PC-3 (cell line): Measurements from ENCODE around the gene SPTBN2. TPM values are rescaled to one million over a fixed set of nuclear protein-coding genes. Genes with fewer than 3 reads are reported as not detected.

ENCODE experiments used
- ATAC-seq: fragments of 200-7000 bp; cut with Tn5 transposase; 2 replicates; pipeline ENCODE4 v1.9.1; 2020; ENCODE audit warnings: mild to moderate bottlenecking, moderate library complexity
- BruUV-seq: library from RNA; stranded (reverse); fragments of 400-500 nt; replicated peaks from 2 replicates; lab custom pipeline; 2021; lab: Mats Ljungman, UMichigan
- CTCF ChIA-PET: fragments of 300-600 bp; sonication (Branson Sonifier 250); formaldehyde crosslinking; loops from one replicate; lab custom pipeline; 2022; ENCODE audit warnings: antibody characterized with exemption; lab: Charles Lee
- POLR2A ChIA-PET: fragments of 300-600 bp; sonication (Branson Sonifier 250); formaldehyde crosslinking; loops from one replicate; lab custom pipeline; 2022; ENCODE audit warnings: antibody characterized with exemption; ENCODE audit not compliant: unreplicated experiment; lab: Charles Lee
- DNase-seq: peaks from one replicate; pipeline ENCODE4 v3.0.0-alpha.2; 2015
- H2AFZ ChIP-seq: fragments of 300-600 bp; sonication (generic); 2 replicates; pipeline ENCODE4 v1.6.0; 2016; ENCODE audit warnings: antibody characterized with exemption, low read length
- H3F3A ChIP-seq: fragments of 300-600 bp; sonication (generic); one replicate; pipeline ENCODE4 v1.6.0; 2017; ENCODE audit warnings: antibody characterized with exemption, low read length, control low read depth, mild to moderate bottlenecking; ENCODE audit not compliant: unreplicated experiment
- H3K27ac ChIP-seq: fragments of 300-600 bp; sonication (generic); 2 replicates; pipeline ENCODE4 v1.5.1; 2016; ENCODE audit warnings: mild to moderate bottlenecking, low read length
- H3K27me3 ChIP-seq: fragments of 300-600 bp; sonication (generic); 2 replicates; pipeline ENCODE4 v1.6.1; 2016; ENCODE audit warnings: low read length, mixed read lengths
- H3K36me3 ChIP-seq: fragments of 300-600 bp; sonication (generic); 2 replicates; pipeline ENCODE4 v1.6.1; 2016; ENCODE audit warnings: low read depth, mixed run types, low read length, mixed read lengths
- H3K4me1 ChIP-seq: fragments of 300-600 bp; sonication (generic); 2 replicates; pipeline ENCODE4 v1.5.1; 2016; ENCODE audit warnings: low read length; ENCODE audit not compliant: insufficient read depth
- H3K4me2 ChIP-seq: fragments of 300-600 bp; sonication (generic); 2 replicates; pipeline ENCODE4 v1.6.0; 2016; ENCODE audit warnings: low read length
- H3K4me3 ChIP-seq: fragments of 300-600 bp; sonication (generic); 2 replicates; pipeline ENCODE4 v1.5.1; 2016; ENCODE audit warnings: mild to moderate bottlenecking, low read length, mixed read lengths
- H3K79me2 ChIP-seq: fragments of 300-600 bp; sonication (generic); 2 replicates; pipeline ENCODE4 v1.6.1; 2017; ENCODE audit warnings: low read length, mixed read lengths
- H3K9ac ChIP-seq: fragments of 300-600 bp; sonication (generic); 2 replicates; pipeline ENCODE4 v1.6.0; 2016; ENCODE audit warnings: mild to moderate bottlenecking, low read length
- H3K9me2 ChIP-seq: fragments of 300-600 bp; sonication (generic); replicated peaks from 2 replicates; pipeline ENCODE4 v1.6.1; 2016; ENCODE audit warnings: mixed run types, low read length, mixed read lengths
- H3K9me3 ChIP-seq: fragments of 300-600 bp; sonication (generic); 2 replicates; pipeline ENCODE4 v1.6.1; 2016; ENCODE audit warnings: low read length, mixed read lengths
- H4K20me1 ChIP-seq: fragments of 300-600 bp; sonication (generic); 2 replicates; pipeline ENCODE4 v1.6.1; 2016; ENCODE audit warnings: low read length, mixed read lengths
- CTCF ChIP-seq: fragments of 300-600 bp; sonication (generic); conservative IDR thresholded peaks from 2 replicates; pipeline ENCODE4 v1.5.1; 2017; ENCODE audit warnings: antibody characterized with exemption, low read depth, mild to moderate bottlenecking, low read length
- EZH2 ChIP-seq: fragments of 300-600 bp; sonication (generic); IDR thresholded peaks from one replicate; pipeline ENCODE4 v1.6.1; 2017; ENCODE audit warnings: antibody characterized with exemption, mild to moderate bottlenecking, low read length; ENCODE audit not compliant: unreplicated experiment
- EZH2phosphoT487 ChIP-seq: fragments of 300-600 bp; sonication (generic); IDR thresholded peaks from 2 replicates; pipeline ENCODE4 v1.6.1; 2018; ENCODE audit warnings: mild to moderate bottlenecking, antibody characterized with exemption, low read length, borderline replicate concordance
- intact Hi-C: fragments of 100-400 bp; cut with micrococcal nuclease; formaldehyde crosslinking; loops from 2 replicates; pipeline ENCODE4 v1.9.0; 2023
- total RNA-seq: library from RNA; depleted of rRNA; stranded (reverse); fragments of >200 nt; gene quantifications from 2 replicates; pipeline ENCODE4 v1.2.3, GENCODE V29; 2014

Gene SPTBN2
- total RNA-seq, 1 experiment from 2014 or later, result 74.9 TPM

DNA sequence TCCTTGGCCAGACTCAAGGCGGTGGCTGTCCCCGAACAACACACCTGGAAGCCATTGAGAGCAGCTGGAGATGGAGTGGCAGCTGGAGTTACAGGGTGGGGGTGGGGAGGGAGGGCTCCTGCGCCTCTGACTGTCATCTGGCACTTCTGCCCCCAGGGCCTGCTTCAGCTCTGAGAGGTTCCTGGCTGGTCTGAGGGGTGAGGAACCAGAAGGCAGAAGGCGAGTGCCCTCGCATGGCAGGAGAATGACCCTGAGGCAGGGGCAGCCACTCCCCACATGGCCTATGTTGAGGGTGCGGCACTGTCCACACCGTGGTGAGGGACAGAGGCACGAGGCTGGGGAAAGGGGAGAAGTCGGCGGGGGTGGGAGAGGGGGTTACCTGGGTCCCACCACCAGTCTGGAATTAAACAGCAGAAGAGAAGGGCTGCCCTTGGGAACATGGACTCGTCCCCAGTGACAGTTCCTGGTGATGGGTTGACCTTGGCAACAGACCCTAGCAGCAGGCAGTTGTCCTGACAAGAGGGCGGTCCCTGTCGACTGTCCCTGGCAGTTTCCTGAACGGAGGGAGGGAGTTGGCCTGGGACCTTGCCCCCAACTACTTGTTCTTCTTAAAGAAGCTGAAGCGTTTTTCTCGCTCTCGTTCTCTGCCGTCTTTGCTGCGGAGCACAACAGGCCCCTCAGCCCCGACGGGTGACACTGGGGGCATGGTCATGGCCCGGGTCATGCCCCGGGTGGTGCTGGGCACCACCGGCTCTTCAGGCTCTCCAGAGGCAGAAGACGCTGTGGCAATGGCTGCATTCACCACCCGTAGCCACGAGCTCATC lies 43.5 kb downstream of the SPTBN2 start:
- Histone ChIP-seq H4K20me1 (no peaks in the 10 kb centered on the region), H2AFZ (no peak overlapping the region), H3F3A (no peaks in the 10 kb centered on the region), H3K9me3 (no peaks in the 10 kb centered on the region), H3K79me2 (no peaks in the 10 kb centered on the region), H3K4me3 (no peak overlapping the region), H3K36me3 (peaks cover 8% of the 10 kb centered on the region; the same call in 1 of the 2 replicates), H3K4me2 (no peak overlapping the region), H3K4me1 (no peaks in the 10 kb centered on the region), H3K9me2 (no peaks in the 10 kb centered on the region), H3K9ac (no peak overlapping the region), H3K27me3 (no peaks in the 10 kb centered on the region), H3K27ac (no peak overlapping the region)
- TF ChIP-seq CTCF, result no peak
- TF ChIP-seq EZH2phosphoT487, result no peak
- no peak for TF ChIP-seq EZH2
- POLR2A ChIA-PET, result interaction anchor here (0.6 kb wide), 1 partner anchor 1518 kb away, joined by 4 read pairs; no protein-coding TSS in a partner anchor
- intact Hi-C loops, result no loop called here
- no TSS peak for BruUV-seq
- DNase-seq (no peak), ATAC-seq (no peak)
- CTCF ChIA-PET, result no interaction called here

GRCh38 chr11:66684635-66685034 lies 44.4 kb downstream of the SPTBN2 start:
- ATAC-seq (no peak), DNase-seq (no peak)
- H3K4me1 ChIP-seq, result no peaks in the 10 kb centered on the region
- no peaks in the 10 kb centered on the region for H3K79me2 ChIP-seq
- H3K9me3 ChIP-seq, result no peaks in the 10 kb centered on the region
- no peaks in the 10 kb centered on the region for H3K9me2 ChIP-seq
- no TSS peak for BruUV-seq
- no peak overlapping the region for H3K9ac ChIP-seq
- ChIA-PET POLR2A (no interaction called here), CTCF (no interaction called here)
- H3K4me2 ChIP-seq, result no peak overlapping the region
- H3K36me3 ChIP-seq, result peaks cover 8% of the 10 kb centered on the region; the same call in 1 of the 2 replicates
- no peaks in the 10 kb centered on the region for H4K20me1 ChIP-seq
- no peaks in the 10 kb centered on the region for H3K27me3 ChIP-seq
- no peaks in the 10 kb centered on the region for H3F3A ChIP-seq
- intact Hi-C loops, result no loop called here
- no peak overlapping the region for H3K4me3 ChIP-seq
- no peak overlapping the region for H3K27ac ChIP-seq
- TF ChIP-seq EZH2 (no peak), EZH2phosphoT487 (no peak), CTCF (no peak)
- H2AFZ ChIP-seq, result no peak overlapping the region

GRCh38 chr11:66683877-66684276 lies 45.1 kb downstream of the SPTBN2 start:
- Histone ChIP-seq H3K27me3 (no peaks in the 10 kb centered on the region), H4K20me1 (no peaks in the 10 kb centered on the region), H3K79me2 (no peaks in the 10 kb centered on the region), H3K9ac (no peak overlapping the region), H3K27ac (no peak overlapping the region), H3K9me3 (no peaks in the 10 kb centered on the region), H3K9me2 (no peaks in the 10 kb centered on the region), H3K4me3 (no peak overlapping the region), H3F3A (no peaks in the 10 kb centered on the region), H3K4me2 (no peak overlapping the region), H2AFZ (no peak overlapping the region), H3K4me1 (0 out of 2 replicates have a peak, but pooled peaks cover under 1% of the 10 kb centered on the region), H3K36me3 (peaks cover 8% of the 10 kb centered on the region; the same call in 1 of the 2 replicates)
- intact Hi-C loops, result no loop called here
- DNase-seq, result no peak
- no TSS peak for BruUV-seq
- POLR2A ChIA-PET, result no interaction called here
- no peak for ATAC-seq
- CTCF ChIA-PET, result no interaction called here
- TF ChIP-seq EZH2phosphoT487 (no peak), CTCF (no peak), EZH2 (no peak)
